Endothelial cell of umbilical vein (primary cell): ENCODE measurements around the gene NTRK2. TPM values are rescaled to one million over a fixed set of nuclear protein-coding genes. Genes with fewer than 3 reads are reported as not detected.

Experiments
- BruUV-seq: library from RNA; stranded (reverse); fragments of 400-500 nt; replicated peaks from 2 replicates; lab custom pipeline; 2021; lab: Mats Ljungman, UMichigan
- CTCF ChIA-PET: fragments of 300-600, 350-600 bp; sonication (Branson Sonifier 250); formaldehyde crosslinking; loops from one replicate; lab custom pipeline; 2021; ENCODE audit warnings: antibody characterized with exemption, inconsistent platforms; lab: Charles Lee
- POLR2A ChIA-PET: fragments of 300-600, 350-600 bp; sonication (Branson Sonifier 250); formaldehyde crosslinking; loops from one replicate; lab custom pipeline; 2021; ENCODE audit warnings: antibody characterized with exemption, inconsistent platforms; lab: Charles Lee
- DNase-seq: peaks from one replicate; pipeline ENCODE4 v3.0.0-alpha.2; 2011; ENCODE audit warnings: low read depth, low spot score
- FAIRE-seq: peaks from 2 replicates; lab custom pipeline; 2011; peaks lifted over from hg19 to GRCh38; lab: Jason Lieb, UNC
- H2AFZ ChIP-seq: 2 replicates; pipeline ENCODE4 v1.6.0; 2012; ENCODE audit warnings: low read depth, low read length, control low read depth, inconsistent platforms
- H3K27ac ChIP-seq: 2 replicates; pipeline ENCODE4 v1.5.1; 2011; ENCODE audit warnings: low read depth, mild to moderate bottlenecking, control low read depth, low read length, moderate library complexity; ENCODE audit not compliant: insufficient read depth
- H3K27me3 ChIP-seq, 2 experiments: 2 replicates each; pipeline versions ENCODE4 v1.6.0 to v1.6.1; 2011; ENCODE audit warnings: low read length in 2 of 2, mixed read lengths in 1 of 2; ENCODE audit not compliant: control insufficient read depth in 2 of 2, insufficient read depth in 2 of 2
- H3K36me3 ChIP-seq, 2 experiments: 2 replicates in 1 of 2; 3 replicates in 1 of 2; pipeline ENCODE4 v1.5.1; 2011; ENCODE audit warnings: low read length in 2 of 2, mild to moderate bottlenecking in 1 of 2, moderate library complexity in 1 of 2; ENCODE audit not compliant: control insufficient read depth in 2 of 2, insufficient read depth in 2 of 2; ENCODE audit errors: extremely low read depth in 1 of 2
- H3K4me1 ChIP-seq: 3 replicates; pipeline ENCODE4 v1.5.1; 2011; ENCODE audit warnings: mild to moderate bottlenecking, low read length; ENCODE audit not compliant: control insufficient read depth, insufficient read depth; ENCODE audit errors: extremely low read depth
- H3K4me2 ChIP-seq: 2 replicates; pipeline ENCODE4 v1.6.1; 2011; ENCODE audit warnings: low read length, control low read depth, mixed read lengths; ENCODE audit not compliant: insufficient read depth
- H3K4me3 ChIP-seq, 3 experiments: fragments of 200-600 bp in 1 of 3; sonication (generic), shearing (Covaris generic) in 1 of 3; replicated peaks in 1 of 3; 2 replicates each; pipeline ENCODE4 v1.5.1; 2011 to 2016; ENCODE audit warnings: control low read depth in 3 of 3, low read length in 3 of 3, mild to moderate bottlenecking in 2 of 3, inconsistent platforms in 1 of 3, low read depth in 1 of 3, moderate library complexity in 1 of 3; ENCODE audit not compliant: insufficient read depth in 1 of 3
- H3K79me2 ChIP-seq: 2 replicates; pipeline ENCODE4 v1.6.0; 2012; ENCODE audit warnings: low read length, inconsistent platforms; ENCODE audit not compliant: control insufficient read depth, insufficient read depth
- H3K9ac ChIP-seq: replicated peaks from 2 replicates; pipeline ENCODE3; 2011; ENCODE audit warnings: low read length, control low read depth; ENCODE audit not compliant: insufficient read depth; ENCODE audit errors: extremely low read depth
- H3K9me1 ChIP-seq: replicated peaks from 3 replicates; pipeline ENCODE4 v1.6.0; 2011; ENCODE audit warnings: mild to moderate bottlenecking, low read length; ENCODE audit not compliant: control insufficient read depth, insufficient read depth; ENCODE audit errors: extremely low read depth
- H3K9me3 ChIP-seq: replicated peaks from 2 replicates; pipeline ENCODE4 v1.5.1; 2012; ENCODE audit warnings: low read length, inconsistent platforms; ENCODE audit not compliant: control insufficient read depth, insufficient read depth
- H4K20me1 ChIP-seq: replicated peaks from 2 replicates; pipeline ENCODE3; 2011; ENCODE audit warnings: mild to moderate bottlenecking, low read length; ENCODE audit not compliant: control insufficient read depth, insufficient read depth; ENCODE audit errors: extremely low read depth
- CTCF ChIP-seq, 2 donors: IDR thresholded peaks; 1 replicate in 1 of 2; 2 replicates in 1 of 2; pipeline ENCODE4 v1.5.1; 2011; ENCODE audit warnings: low read length in 2 of 2, mild to moderate bottlenecking in 2 of 2, moderate library complexity in 2 of 2, control low read depth in 1 of 2, inconsistent platforms in 1 of 2, low read depth in 1 of 2; ENCODE audit not compliant: insufficient read depth in 1 of 2; ENCODE audit errors: extremely low read depth in 1 of 2
- EZH2 ChIP-seq: IDR thresholded peaks from 2 replicates; pipeline ENCODE4 v1.6.1; 2012; ENCODE audit warnings: borderline replicate concordance, low read depth, mild to moderate bottlenecking, moderate library complexity, low read length, inconsistent platforms; ENCODE audit not compliant: severe bottlenecking
- FOS ChIP-seq: IDR thresholded peaks from 2 replicates; pipeline ENCODE4 v1.6.1; 2011; ENCODE audit warnings: mild to moderate bottlenecking, low read length, moderate library complexity, borderline replicate concordance; ENCODE audit not compliant: insufficient read depth
- GATA2 ChIP-seq: IDR thresholded peaks from 2 replicates; pipeline ENCODE4 v1.7.0; 2011; ENCODE audit warnings: low read depth, mild to moderate bottlenecking, moderate library complexity, mixed read lengths, low read length; ENCODE audit not compliant: insufficient read length, insufficient read depth
- JUN ChIP-seq: IDR thresholded peaks from 2 replicates; pipeline ENCODE4 v1.6.1; 2011; ENCODE audit warnings: borderline replicate concordance, low read depth; ENCODE audit not compliant: insufficient read length, insufficient read depth
- MYC ChIP-seq: IDR thresholded peaks from one replicate; pipeline ENCODE4 v1.6.1; 2011; ENCODE audit warnings: mild to moderate bottlenecking, low read depth, low read length
- POLR2A ChIP-seq: IDR thresholded peaks from 2 replicates; pipeline ENCODE4 v1.6.1; 2012; ENCODE audit warnings: low read depth, mild to moderate bottlenecking, control low read depth, low read length
- POLR2AphosphoS5 ChIP-seq: IDR thresholded peaks from 2 replicates; pipeline ENCODE4 v1.6.1; 2012; ENCODE audit warnings: low read depth, mild to moderate bottlenecking, control low read depth, low read length, moderate library complexity; ENCODE audit not compliant: insufficient read depth
- dilution Hi-C: fragments of 300-500 bp; cut with MboI; formaldehyde crosslinking; loops from one replicate; pipeline ENCODE4 v1.15.0; 2019; ENCODE audit warnings: low sequenced_read_pairs; ENCODE audit not compliant: extremely low pct_ligation_motif_present
- intact Hi-C: fragments of 100-400 bp; cut with micrococcal nuclease; formaldehyde crosslinking; loops from one replicate; pipeline ENCODE4 v1.10.0; 2022
- polyA plus RNA-seq, 4 experiments: library from polyadenylated mRNA; depleted of rRNA in 3 of 4; stranded (reverse) in 3 of 4; unstranded in 1 of 4; fragments of >200 nt; gene quantifications; 2 replicates each; pipeline versions ENCODE4 v1.2.1 to v1.2.3, GENCODE V29; 2011 to 2012; ENCODE audit warnings: missing spikeins in 1 of 4
- total RNA-seq: library from RNA; stranded (reverse); gene quantifications from 2 replicates; pipeline ENCODE4 v1.2.3, GENCODE V29; 2021
- TF ChIP-seq, protein P1 (sequence below): IDR thresholded peaks from 2 replicates; pipeline ENCODE4 v1.6.1; 2011; ENCODE audit not compliant: insufficient read depth, insufficient read length

The NTRK2 gene
- total and polyA plus RNA-seq, 2 donors (not counting 3 experiments of a cell fraction or from before 2014, with no cell fraction given), result 0.01 to 0.13 TPM

DNA sequence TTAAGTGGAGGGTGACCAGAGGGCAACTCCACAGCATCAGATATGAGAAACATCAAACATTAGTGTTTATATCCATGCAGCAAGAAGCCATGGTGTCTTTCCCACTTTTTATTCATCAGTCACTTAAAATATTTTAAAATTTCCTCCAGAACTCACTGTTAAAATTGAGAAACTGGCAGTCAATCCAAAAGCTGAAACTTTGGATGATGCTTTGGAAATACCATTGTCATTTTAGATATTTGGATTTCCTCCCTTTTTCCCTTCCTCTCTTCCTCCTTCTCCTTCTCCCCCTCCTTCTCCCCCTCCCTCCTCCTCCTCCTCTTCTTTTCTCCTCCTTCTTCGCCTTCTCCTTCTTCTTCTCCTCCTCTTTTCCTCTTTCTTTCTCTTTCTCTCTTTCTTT is 33.1 kb upstream of the NTRK2 start:
- intact Hi-C loops, result no loop called here
- POLR2A ChIA-PET, result no interaction called here
- no peak for FAIRE-seq

More for the DNA sequence above, 33.1 kb upstream of the NTRK2 start:
- DNase-seq, result no peak
- no peak overlapping the region for H2AFZ ChIP-seq
- H3K9ac ChIP-seq, result no peak overlapping the region
- no peak overlapping the region for H3K4me3 ChIP-seq
- H3K9me3 ChIP-seq, result no peaks in the 10 kb centered on the region
- H3K27ac ChIP-seq, result no peak overlapping the region
- no peaks in the 10 kb centered on the region for H3K36me3 ChIP-seq
- CTCF ChIA-PET, result no interaction called here
- dilution Hi-C loops, result no loop called here
- H3K4me1 ChIP-seq, result no peaks in the 10 kb centered on the region
- H4K20me1 ChIP-seq, result no peaks in the 10 kb centered on the region
- no peaks in the 10 kb centered on the region for H3K27me3 ChIP-seq
- H3K4me2 ChIP-seq, result no peak overlapping the region
- BruUV-seq, result no TSS peak
- H3K9me1 ChIP-seq, result no peaks in the 10 kb centered on the region
- TF ChIP-seq, protein P1, sequence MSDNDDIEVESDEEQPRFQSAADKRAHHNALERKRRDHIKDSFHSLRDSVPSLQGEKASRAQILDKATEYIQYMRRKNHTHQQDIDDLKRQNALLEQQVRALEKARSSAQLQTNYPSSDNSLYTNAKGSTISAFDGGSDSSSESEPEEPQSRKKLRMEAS, result no peak
- TF ChIP-seq EZH2 (no peak), MYC (no peak), GATA2 (no peak), FOS (no peak), POLR2A (no peak), JUN (no peak), CTCF (IDR thresholded peaks at IDR 0.05; ENCODE audit: extremely low read depth in 1 of 2, insufficient read depth in 1 of 2, low read depth in 1 of 2, low read length in 2 of 2) (no peak), POLR2AphosphoS5 (no peak)
- H3K79me2 ChIP-seq, result no peaks in the 10 kb centered on the region
